IMR-90 (cell line): Measurements from ENCODE around the gene RALGAPA2. TPM values are rescaled to one million over a fixed set of nuclear protein-coding genes. Genes with fewer than 3 reads are reported as not detected.

Experiments
- ATAC-seq: fragments of 200-7000 bp; cut with Tn5 transposase; 2 replicates; pipeline ENCODE4 v1.9.1; 2020; ENCODE audit warnings: low read depth, mild to moderate bottlenecking, moderate library complexity
- BruUV-seq: library from RNA; stranded (reverse); fragments of 400-500 nt; replicated peaks from 2 replicates; lab custom pipeline; 2021; lab: Mats Ljungman, UMichigan
- CTCF ChIA-PET: fragments of 300-600 bp; formaldehyde crosslinking; extraction: SDS; loops from one replicate; lab custom pipeline; 2021; ENCODE audit warnings: antibody characterized with exemption; lab: Yijun Ruan, JAX
- POLR2A ChIA-PET: fragments of 300-600 bp; sonication (Branson Sonifier 250); formaldehyde crosslinking; loops from one replicate; lab custom pipeline; 2022; ENCODE audit warnings: antibody characterized with exemption; ENCODE audit not compliant: unreplicated experiment; lab: Charles Lee
- DNase-seq: peaks from one replicate; pipeline ENCODE4 v3.0.0; 2013
- H2AFZ ChIP-seq: replicated peaks from 2 replicates; pipeline ENCODE3; 2013; ENCODE audit warnings: low read length, mild to moderate bottlenecking; ENCODE audit not compliant: poor library complexity
- H2AK5ac ChIP-seq: 2 replicates; pipeline ENCODE4 v1.6.1; 2013; ENCODE audit warnings: low read depth, low read length, inconsistent platforms
- H2AK9ac ChIP-seq: replicated peaks from 2 replicates; pipeline ENCODE3; 2013; ENCODE audit warnings: mild to moderate bottlenecking, low read depth, low read length, moderate library complexity; ENCODE audit not compliant: poor library complexity
- H2BK120ac ChIP-seq: 2 replicates; pipeline ENCODE4 v1.6.1; 2013; ENCODE audit warnings: low read depth, low read length, inconsistent platforms
- H2BK15ac ChIP-seq: 3 replicates; pipeline ENCODE4 v1.6.1; 2013; ENCODE audit warnings: low read depth, low read length, inconsistent platforms
- H2BK20ac ChIP-seq: 2 replicates; pipeline ENCODE4 v1.6.1; 2013; ENCODE audit warnings: low read depth, mild to moderate bottlenecking, inconsistent platforms, low read length, moderate library complexity
- H2BK5ac ChIP-seq: 2 replicates; pipeline ENCODE4 v1.6.1; 2013; ENCODE audit warnings: mild to moderate bottlenecking, low read depth, low read length, inconsistent platforms; ENCODE audit not compliant: poor library complexity, severe bottlenecking
- H3K14ac ChIP-seq: replicated peaks from 2 replicates; pipeline ENCODE4 v1.6.1; 2013; ENCODE audit warnings: low read depth, low read length, inconsistent platforms
- H3K18ac ChIP-seq: 2 replicates; pipeline ENCODE4 v1.6.1; 2013; ENCODE audit warnings: low read depth, low read length, control low read depth
- H3K23ac ChIP-seq: 2 replicates; pipeline ENCODE4 v1.6.1; 2013; ENCODE audit warnings: low read depth, low read length, inconsistent platforms
- H3K27ac ChIP-seq: 2 replicates; pipeline ENCODE4 v1.5.1; 2013; ENCODE audit warnings: mild to moderate bottlenecking, control low read depth, low read length; ENCODE audit not compliant: insufficient read depth
- H3K27me3 ChIP-seq: 2 replicates; pipeline ENCODE4 v1.6.1; 2013; ENCODE audit warnings: low read length; ENCODE audit not compliant: control insufficient read depth, insufficient read depth
- H3K36me3 ChIP-seq: 2 replicates; pipeline ENCODE4 v1.6.1; 2013; ENCODE audit warnings: low read length, mixed read lengths; ENCODE audit not compliant: control insufficient read depth, insufficient read depth
- H3K4ac ChIP-seq: 2 replicates; pipeline ENCODE4 v1.6.1; 2013; ENCODE audit warnings: low read depth, low read length, inconsistent platforms
- H3K4me1 ChIP-seq: 2 replicates; pipeline ENCODE4 v1.6.1; 2013; ENCODE audit warnings: low read length, mixed read lengths; ENCODE audit not compliant: control insufficient read depth, insufficient read depth
- H3K4me2 ChIP-seq: 2 replicates; pipeline ENCODE4 v1.6.1; 2013; ENCODE audit warnings: low read depth, mild to moderate bottlenecking, control low read depth, low read length, moderate library complexity
- H3K4me3 ChIP-seq: 2 replicates; pipeline ENCODE4 v1.5.1; 2013; ENCODE audit warnings: low read depth, mild to moderate bottlenecking, control low read depth, low read length, moderate library complexity; ENCODE audit not compliant: insufficient read depth
- H3K56ac ChIP-seq: 2 replicates; pipeline ENCODE4 v1.6.1; 2013; ENCODE audit warnings: low read length, inconsistent platforms; ENCODE audit not compliant: insufficient read depth; ENCODE audit errors: extremely low read depth
- H3K79me1 ChIP-seq, 2 experiments: 2 replicates each; pipeline ENCODE4 v1.6.1; 2013; ENCODE audit warnings: low read length in 2 of 2, inconsistent platforms in 1 of 2, low read depth in 1 of 2
- H3K9ac ChIP-seq: 2 replicates; pipeline ENCODE4 v1.6.1; 2013; ENCODE audit warnings: low read depth, low read length, control low read depth
- H3K9me1 ChIP-seq: 2 replicates; pipeline ENCODE4 v1.6.1; 2013; ENCODE audit warnings: low read length, inconsistent platforms; ENCODE audit not compliant: insufficient read depth
- H3K9me3 ChIP-seq: 2 replicates; pipeline ENCODE4 v1.6.1; 2013; ENCODE audit warnings: low read length; ENCODE audit not compliant: control insufficient read depth, insufficient read depth
- H4K20me1 ChIP-seq: 2 replicates; pipeline ENCODE4 v1.6.1; 2013; ENCODE audit warnings: low read length, inconsistent platforms; ENCODE audit not compliant: insufficient read depth
- H4K5ac ChIP-seq: 2 replicates; pipeline ENCODE4 v1.6.1; 2013; ENCODE audit warnings: mild to moderate bottlenecking, low read depth, low read length, control low read depth
- H4K8ac ChIP-seq, 2 experiments: 2 replicates each; pipeline ENCODE4 v1.6.1; 2013; ENCODE audit warnings: low read depth in 2 of 2, low read length in 2 of 2, control low read depth in 1 of 2, inconsistent platforms in 1 of 2
- H4K91ac ChIP-seq: 2 replicates; pipeline ENCODE4 v1.6.1; 2013; ENCODE audit warnings: low read depth, low read length, inconsistent platforms; ENCODE audit not compliant: insufficient read depth
- BHLHE40 ChIP-seq: fragments of 150-350 bp; IDR thresholded peaks from 2 replicates; pipeline ENCODE4 v1.6.1; 2016; ENCODE audit warnings: mild to moderate bottlenecking, low read depth, low read length
- MXI1 ChIP-seq: IDR thresholded peaks from 2 replicates; pipeline ENCODE4 v1.6.1; 2012; ENCODE audit warnings: low read depth, mild to moderate bottlenecking, low read length, moderate library complexity, borderline replicate concordance
- RAD21 ChIP-seq: IDR thresholded peaks from 2 replicates; pipeline ENCODE4 v1.6.1; 2012; ENCODE audit warnings: low read length, improper control_type of control experiment
- RCOR1 ChIP-seq: IDR thresholded peaks from 2 replicates; pipeline ENCODE4 v1.6.1; 2012; ENCODE audit warnings: mild to moderate bottlenecking, low read length, improper control_type of control experiment; ENCODE audit not compliant: insufficient replicate concordance
- RFX5 ChIP-seq: IDR thresholded peaks from 2 replicates; pipeline ENCODE4 v1.8.0; 2012; ENCODE audit warnings: low read depth, mild to moderate bottlenecking, low read length, moderate library complexity
- WGBS, 2 experiments: methylation state at CpG; one replicate each; pipeline versions ENCODE4 v1.1.5 to v1.1.7; 2013; ENCODE audit warnings: missing lambda C conversion rate in 2 of 2; ENCODE audit not compliant: insufficient read length in 1 of 2; ENCODE audit errors: extremely low coverage in 2 of 2; 5-methylcytosine and 5-hydroxymethylcytosine counted together
- dilution Hi-C: fragments of 300-500 bp; cut with HindIII; formaldehyde crosslinking; loops from one replicate; pipeline ENCODE4 v1.14.3; 2018; ENCODE audit warnings: low sequenced_read_pairs; ENCODE audit not compliant: unreplicated experiment
- in situ Hi-C: fragments of 300-500 bp; cut with MboI; formaldehyde crosslinking; loops from 3 replicates; pipeline ENCODE4 v1.14.3; 2019; ENCODE audit warnings: low sequenced_read_pairs, inconsistent platforms, mixed read lengths
- intact Hi-C: fragments of 100-400 bp; cut with micrococcal nuclease; formaldehyde crosslinking; loops from 2 replicates; pipeline ENCODE4 v1.10.0; 2022
- polyA plus RNA-seq, 3 experiments: library from polyadenylated mRNA; depleted of rRNA; stranded (reverse); fragments of >200 nt; gene quantifications; 2 replicates each; pipeline ENCODE4 v1.2.3, GENCODE V29; 2012; ENCODE audit warnings: low replicate concordance in 1 of 3
- total RNA-seq: library from RNA; depleted of rRNA; stranded (reverse); fragments of >200 nt; gene quantifications from 2 replicates; pipeline ENCODE4 v1.2.3, GENCODE V29; 2012

Gene RALGAPA2
- total and polyA plus RNA-seq, 2 of the 4 experiments (the other 2 are of a cell fraction) = 1.3 to 3.9 TPM

- peaks cover 3% of the 10 kb centered on the region; the same call in 1 of the 2 replicates for H3K4me1 ChIP-seq
- H3K23ac ChIP-seq = no peak overlapping the region
- CTCF ChIA-PET = no interaction called here
- dilution Hi-C loops (no loop called here), in situ Hi-C loops (no loop called here), intact Hi-C loops (no loop called here)
- H3K27ac ChIP-seq = no peak overlapping the region
- H2AK5ac ChIP-seq = no peak overlapping the region
- H3K4me2 ChIP-seq = no peak overlapping the region
- H2AK9ac ChIP-seq = no peak overlapping the region
- H3K18ac ChIP-seq = no peak overlapping the region
- H3K27me3 ChIP-seq = no peaks in the 10 kb centered on the region
- DNase-seq (no peak), ATAC-seq (no peak)
- H4K20me1 ChIP-seq = no peaks in the 10 kb centered on the region
- H3K36me3 ChIP-seq = no peaks in the 10 kb centered on the region
- no peak overlapping the region for H2BK20ac ChIP-seq
- H2BK15ac ChIP-seq = no peak overlapping the region
- no peaks in the 10 kb centered on the region for H3K9me3 ChIP-seq
- H3K56ac ChIP-seq = no peak overlapping the region
- H2AFZ ChIP-seq = no peak overlapping the region
- no peaks in the 10 kb centered on the region for H3K79me1 ChIP-seq
- peaks cover 5% of the 10 kb centered on the region; the same call in 1 of the 2 replicates for H3K9me1 ChIP-seq
- no TSS peak for BruUV-seq
- H3K4me3 ChIP-seq = no peak overlapping the region
- POLR2A ChIA-PET = no interaction called here
- WGBS, 2 experiments = 84% methylated on average over 5 of the region's 7 CpGs; no CpG with 5 or more reads in 1 of the 2 experiments
- TF ChIP-seq RFX5 (no peak), RAD21 (no peak), MXI1 (no peak), RCOR1 (no peak), BHLHE40 (no peak)
- H3K4ac ChIP-seq = no peak overlapping the region
- no peak overlapping the region for H4K8ac ChIP-seq
- no peak overlapping the region for H3K9ac ChIP-seq
- H4K5ac ChIP-seq = no peak overlapping the region
- no peak overlapping the region for H3K14ac ChIP-seq
- H2BK120ac ChIP-seq = no peak overlapping the region
- H2BK5ac ChIP-seq = no peak overlapping the region
- no peak overlapping the region for H4K91ac ChIP-seq
Measured at GRCh38 chr20:20437314-20437713, 275.1 kb downstream of the RALGAPA2 start.
